HG03196 (cell line): Measurements from ENCODE around the gene TBC1D23.
"Not testable (repeated sequence)": the region's sequence is repeated elsewhere in the genome, so short reads cannot be mapped to it uniquely, and the experiment has no call there.

ENCODE experiments used
- ATAC-seq: cut with Tn5 transposase; IDR thresholded peaks from one replicate; pipeline ENCODE4 v1.9.1; 2021; ENCODE audit not compliant: unreplicated experiment

The TBC1D23 gene

GRCh38 chr3:100295089-100295488, 34.3 kb downstream of the TBC1D23 start:
- no peak for ATAC-seq

DNA sequence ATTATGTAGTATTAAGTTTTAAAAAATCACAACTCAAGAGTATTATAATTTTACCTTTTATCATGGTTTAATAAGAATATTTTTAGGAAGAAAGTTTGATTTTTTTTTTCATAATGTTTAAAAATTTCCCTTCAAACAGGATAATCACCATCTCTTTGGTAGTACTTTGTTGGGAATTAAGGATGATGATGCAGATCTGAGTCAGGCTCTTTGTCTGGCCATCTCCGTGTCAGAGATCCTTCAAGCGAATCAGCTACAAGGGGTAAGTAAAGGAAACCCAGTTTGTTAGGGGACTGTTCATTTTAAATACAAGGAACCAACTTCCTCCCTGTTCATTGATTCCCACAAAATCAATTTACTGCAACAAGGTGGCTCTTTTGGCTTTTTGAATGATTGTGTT, 37.0 kb downstream of the TBC1D23 start:
- no peak for ATAC-seq

- ATAC-seq: no peak
Measured at GRCh38 chr3:100299016-100299415, 38.2 kb downstream of the TBC1D23 start.

DNA sequence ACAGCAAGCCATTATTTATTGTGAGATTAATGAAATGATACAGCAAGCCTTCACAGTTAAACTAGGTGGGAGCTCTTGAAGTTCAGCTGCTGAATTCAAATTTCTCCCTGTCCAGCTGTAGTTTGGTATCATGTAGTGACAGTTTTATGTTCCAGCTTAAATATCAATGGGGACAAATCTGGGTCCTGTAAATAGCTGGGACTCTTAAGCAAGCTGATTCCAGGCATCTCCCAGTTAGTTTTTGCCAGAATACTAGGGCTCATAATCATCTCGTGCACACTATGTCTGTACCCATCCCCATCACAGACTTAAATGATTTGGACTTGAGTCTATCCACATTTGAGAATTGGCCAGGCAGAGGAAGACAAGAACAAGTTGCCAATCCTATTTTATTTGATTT, 45.9 kb downstream of the TBC1D23 start:
- no peak for ATAC-seq

DNA sequence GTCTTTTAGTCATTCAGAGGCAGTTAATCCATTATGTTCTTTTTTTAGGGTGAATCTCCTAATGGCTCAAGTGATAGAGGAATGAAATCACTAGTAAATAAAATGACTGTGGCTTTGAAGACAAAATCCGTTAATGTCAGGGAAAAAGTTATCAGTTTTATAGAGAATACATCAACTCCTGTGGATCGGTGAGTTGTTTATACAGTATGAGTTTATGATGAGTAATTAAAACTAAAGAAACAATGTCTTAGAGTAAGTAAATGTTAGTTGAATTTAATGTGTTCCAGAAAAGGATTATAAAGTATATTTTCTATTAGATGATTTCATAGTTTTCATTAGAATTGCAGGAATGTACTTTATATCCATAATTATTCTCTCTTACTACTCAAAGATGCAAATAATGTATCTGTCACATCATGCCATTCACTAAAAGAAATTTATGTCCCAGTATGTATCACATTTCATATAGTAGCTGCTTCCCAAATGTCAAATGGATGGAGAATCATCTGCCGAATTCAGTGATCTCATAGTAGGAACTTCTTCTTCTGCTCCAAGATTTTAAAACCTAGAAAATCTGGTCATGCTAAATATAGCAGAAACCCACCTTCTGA, 49.7 kb downstream of the TBC1D23 start:
- ATAC-seq: no peak

GRCh38 chr3:100311011-100311410, 50.2 kb downstream of the TBC1D23 start:
- no peak for ATAC-seq

DNA sequence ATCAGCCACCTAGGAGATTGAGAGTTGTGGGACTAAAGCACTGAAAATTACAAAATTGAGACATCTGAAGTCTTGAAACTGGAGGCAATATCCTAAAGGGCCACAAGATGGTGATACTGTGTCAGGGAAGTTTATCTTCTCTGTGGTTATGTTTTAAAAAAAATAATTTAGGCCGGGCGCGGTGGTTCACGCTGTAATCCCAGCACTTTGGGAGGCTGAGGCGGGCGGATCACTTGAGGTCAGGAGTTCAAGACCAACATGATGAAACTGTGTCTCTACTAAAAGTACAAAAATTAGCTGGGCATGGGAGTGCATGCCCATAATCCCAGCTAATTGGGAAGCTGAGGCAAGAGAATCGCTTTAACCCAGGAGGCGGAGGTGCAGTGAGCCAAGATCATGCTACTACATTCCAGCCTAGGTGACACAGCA, 55.9 kb downstream of the TBC1D23 start:
- ATAC-seq: peak; percentile 65

DNA sequence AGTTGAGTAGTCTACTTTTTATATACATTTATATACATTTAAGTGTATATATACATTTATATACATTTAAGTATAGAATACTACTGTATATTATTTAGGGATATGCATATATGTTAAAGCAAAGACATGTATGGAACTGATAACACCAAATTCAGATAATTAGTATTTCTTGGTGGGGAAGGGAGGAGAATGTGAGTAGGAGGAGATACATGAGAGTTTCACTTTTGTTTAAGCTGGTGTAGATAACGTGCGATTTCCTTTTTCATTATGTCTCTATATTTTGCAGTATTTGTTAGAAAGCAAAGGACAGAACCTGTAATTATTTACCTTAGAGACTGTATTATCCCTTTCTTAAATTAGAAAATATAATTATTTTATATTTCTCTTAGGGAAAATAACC, 57.1 kb downstream of the TBC1D23 start:
- ATAC-seq: no peak

DNA sequence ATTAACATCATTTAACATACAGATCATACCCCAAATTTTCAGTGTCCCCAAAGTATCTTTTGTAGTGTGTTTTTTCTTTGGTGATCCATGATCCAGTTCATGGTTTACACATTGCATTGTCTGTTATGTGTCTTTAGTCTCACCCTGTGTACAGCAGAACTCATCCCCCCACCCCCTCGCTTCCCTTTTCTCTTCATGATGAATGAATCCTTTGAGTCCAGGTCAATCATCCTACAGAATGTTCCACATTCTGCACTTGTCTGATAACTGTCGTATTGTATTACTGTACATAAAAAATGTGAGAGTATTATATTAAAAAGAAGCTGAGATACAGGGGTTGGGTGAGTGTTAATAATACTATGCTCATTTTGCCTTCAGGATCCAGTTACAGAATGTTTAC, 59.2 kb downstream of the TBC1D23 start:
- no peak for ATAC-seq

GRCh38 chr3:100324044-100324443, 63.3 kb downstream of the TBC1D23 start:
- no peak for ATAC-seq

DNA sequence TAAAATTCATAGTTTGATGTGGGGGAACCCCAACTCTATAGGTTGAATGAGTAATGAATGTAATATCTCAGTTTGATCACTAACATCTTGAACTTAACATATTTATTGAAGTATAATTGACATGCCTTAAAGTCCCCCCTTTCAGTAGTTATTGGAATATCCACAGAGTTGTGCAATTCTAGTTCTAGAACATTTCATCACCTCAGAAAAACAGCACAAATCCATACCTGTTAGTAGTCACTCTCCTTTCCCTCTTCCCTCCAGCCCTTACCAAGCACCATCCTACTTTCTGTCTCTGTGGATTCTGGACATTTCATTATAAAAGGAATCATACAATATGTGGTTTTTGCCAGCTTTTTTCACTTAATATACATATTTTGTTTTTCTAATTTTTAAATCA, 65.0 kb downstream of the TBC1D23 start:
- no peak for ATAC-seq

DNA sequence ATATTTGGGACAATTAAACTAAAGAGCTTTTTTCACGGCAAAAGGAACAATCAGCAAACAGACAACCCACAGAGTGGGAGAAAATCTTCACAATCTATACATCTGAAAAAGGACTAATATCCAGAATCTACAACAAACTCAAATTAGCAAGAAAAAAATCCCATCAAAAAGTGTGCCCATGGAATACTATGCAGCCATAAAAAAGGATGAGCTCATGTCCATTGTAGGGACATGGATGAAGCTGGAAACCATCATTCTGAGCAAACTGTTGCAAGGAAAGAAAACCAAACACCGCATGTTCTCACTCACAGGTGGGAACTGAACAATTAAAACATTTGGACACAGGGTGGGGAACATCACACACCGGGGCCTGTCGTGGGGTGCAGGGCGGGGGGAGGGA, 66.6 kb downstream of the TBC1D23 start:
- not testable (repeated sequence) for ATAC-seq

DNA sequence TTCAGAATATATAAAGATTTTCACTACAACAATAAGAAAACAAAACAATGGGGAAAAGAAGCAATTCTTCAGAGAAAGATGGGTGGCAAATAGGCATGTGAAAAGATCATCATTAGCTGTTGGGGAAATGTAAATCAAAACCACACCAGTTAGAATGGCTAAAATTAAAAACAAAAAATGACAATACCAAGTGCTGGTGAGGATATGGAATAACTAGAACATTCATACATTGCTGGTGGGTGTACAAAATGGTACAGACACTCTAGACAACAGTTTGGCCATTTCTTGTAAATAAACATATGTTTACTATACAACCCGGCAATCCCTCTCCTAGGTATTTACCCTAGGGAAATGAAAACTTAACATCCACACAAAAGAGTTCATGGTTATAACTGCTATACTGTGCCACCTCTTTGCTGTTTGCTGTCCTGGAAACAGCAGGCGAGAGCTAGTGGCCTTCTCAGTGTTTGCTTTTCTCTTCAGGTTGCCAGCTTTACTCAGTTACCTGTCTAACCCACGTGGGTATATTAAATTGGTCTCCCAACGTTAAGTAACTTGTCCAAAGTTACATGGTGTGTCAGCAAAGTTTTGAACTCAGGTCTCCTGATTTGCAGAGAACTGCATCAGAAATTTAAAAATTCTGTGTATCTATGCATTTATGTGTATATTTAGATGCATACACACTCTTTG, 69.2 kb downstream of the TBC1D23 start:
- ATAC-seq: no peak

GRCh38 chr3:100330651-100331050, 69.9 kb downstream of the TBC1D23 start:
- no peak for ATAC-seq

GRCh38 chr3:100331660-100332059, 70.9 kb downstream of the TBC1D23 start:
- ATAC-seq: no peak

GRCh38 chr3:100333051-100333450, 72.3 kb downstream of the TBC1D23 start:
- ATAC-seq: no peak

- peak; percentile 23 for ATAC-seq
Measured at GRCh38 chr3:100333970-100334487, 73.2 kb downstream of the TBC1D23 start.

DNA sequence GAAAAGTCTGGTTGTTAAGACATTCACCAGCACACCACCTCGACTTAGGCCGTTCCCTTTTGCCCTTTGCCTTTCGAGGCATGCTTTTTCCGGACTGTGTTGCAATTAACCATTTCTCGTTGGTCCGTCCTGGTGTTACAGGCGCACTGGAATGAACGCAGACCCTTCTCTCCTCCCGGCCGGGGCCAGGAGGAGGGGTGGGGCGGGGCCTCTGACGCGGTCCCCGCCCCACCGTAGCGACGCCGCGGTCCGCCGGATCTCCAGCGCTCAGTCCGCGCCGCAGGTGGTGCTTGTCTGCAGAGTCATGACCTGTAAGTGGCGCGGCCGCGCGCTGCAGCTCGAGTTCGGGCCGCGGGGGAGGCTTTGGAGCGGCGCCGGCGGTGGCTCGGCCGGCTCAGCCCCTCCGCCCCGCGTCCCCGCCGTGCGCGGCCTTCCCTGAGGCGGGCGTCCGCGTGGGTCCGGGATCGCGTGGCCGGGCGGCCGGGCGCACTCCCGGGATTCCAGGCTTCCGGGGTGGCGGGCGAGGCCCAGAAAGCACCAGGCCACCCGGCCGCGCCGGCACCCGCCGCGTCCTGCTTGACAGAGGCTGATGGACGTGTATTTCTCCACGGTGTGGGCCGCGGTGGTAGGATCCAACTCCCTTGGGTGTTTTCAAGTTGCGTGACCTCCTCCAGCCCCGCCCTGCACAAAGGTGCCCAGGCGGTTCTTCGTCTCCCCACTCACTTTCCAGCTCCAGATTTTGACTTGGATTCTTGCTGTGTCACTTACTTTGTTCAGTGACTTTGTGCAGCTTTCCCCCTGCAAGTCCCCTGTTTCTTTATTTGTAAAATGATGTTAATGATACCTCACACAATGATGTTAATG, 73.9 kb downstream of the TBC1D23 start, which contains the start of gene NIT2:
Gene NIT2 (plus strand): TSS at position 270 of the 864 bp plus-strand sequence. CDS start 35 bp downstream, at position 305.
- ATAC-seq: peak; percentile 96

GRCh38 chr3:100335434-100335833, 74.6 kb downstream of the TBC1D23 start:
- ATAC-seq: peak; percentile 39

DNA sequence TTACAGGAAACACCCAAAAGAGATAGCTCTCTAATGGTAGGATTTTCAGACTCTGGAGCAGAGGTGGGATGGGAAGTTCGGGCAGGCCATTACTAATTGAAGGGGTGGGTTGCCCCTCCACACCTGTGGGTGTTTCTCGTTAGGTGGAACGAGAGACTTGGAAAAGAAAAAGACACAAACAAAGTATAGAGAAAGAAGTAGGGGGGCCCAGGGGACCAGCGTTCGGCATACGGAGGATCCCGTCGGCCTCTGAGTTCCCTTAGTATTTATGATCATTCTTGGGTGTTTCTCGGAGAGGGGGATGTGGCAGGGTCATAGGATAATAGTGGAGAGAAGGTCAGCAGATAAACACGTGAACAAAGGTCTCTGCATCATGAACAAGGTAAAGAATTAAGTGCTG, 75.4 kb downstream of the TBC1D23 start:
- not testable (repeated sequence) for ATAC-seq

DNA sequence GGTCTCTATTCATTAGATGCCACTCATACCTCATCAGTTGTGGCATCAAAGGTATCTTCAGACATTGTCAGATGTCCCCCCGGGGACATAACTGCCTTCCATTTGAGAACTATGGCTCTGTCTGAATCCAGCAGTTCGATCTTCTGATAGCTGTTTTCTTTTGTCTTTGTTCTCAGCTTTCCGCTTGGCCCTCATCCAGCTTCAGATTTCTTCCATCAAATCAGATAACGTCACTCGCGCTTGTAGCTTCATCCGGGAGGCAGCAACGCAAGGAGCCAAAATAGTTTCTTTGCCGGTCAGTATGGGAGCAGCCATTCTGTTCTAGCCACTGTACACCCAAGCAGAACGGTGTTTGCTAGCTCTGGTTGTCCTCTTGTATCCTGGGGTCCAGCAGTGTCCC, 78.1 kb downstream of the TBC1D23 start:
- no peak for ATAC-seq
